Tibial nerve (tissue), 4 donors: ENCODE measurements around the gene GLT8D2.

Experiments
- EP300 ChIP-seq, 2 donors: sonication (generic); formaldehyde crosslinking; IDR thresholded peaks; one replicate each; pipeline ENCODE4 v1.6.1; 2017; ENCODE audit warnings: antibody characterized with exemption in 2 of 2, mild to moderate bottlenecking in 1 of 2
- POLR2A ChIP-seq, 2 donors: fragments of 450-650 bp; IDR thresholded peaks; one replicate each; pipeline ENCODE4 v1.6.1; 2017; ENCODE audit warnings: antibody characterized with exemption in 2 of 2, mild to moderate bottlenecking in 2 of 2, moderate library complexity in 2 of 2
- TF ChIP-seq, protein P1 (sequence below), 5 experiments: fragments of 200-600 bp in 3 of 5; fragments of 450-650 bp in 2 of 5; sonication (generic) in 3 of 5; IDR thresholded peaks; one replicate each; pipeline ENCODE4 v1.5.1; 2016 to 2019; ENCODE audit warnings: antibody characterized with exemption in 5 of 5, mild to moderate bottlenecking in 3 of 5, moderate library complexity in 2 of 5

DNA sequence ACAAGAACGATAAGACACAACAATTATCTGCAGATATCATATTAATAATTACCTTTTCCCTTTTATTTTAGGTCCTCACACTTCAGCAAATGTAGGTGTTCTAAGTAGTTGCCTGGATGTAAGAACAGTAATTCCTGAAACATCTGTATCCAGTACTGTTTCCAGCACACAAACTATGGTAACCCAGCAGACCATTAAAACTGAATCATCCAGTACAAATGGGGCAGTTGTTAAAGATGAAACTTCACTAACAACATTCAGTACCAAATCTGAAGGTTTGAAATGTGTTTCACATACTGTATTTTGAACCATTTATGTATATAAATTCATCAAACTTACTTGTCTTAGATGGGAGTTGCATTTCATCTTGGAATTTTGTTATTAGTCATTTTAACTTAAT lies 45.3 kb upstream of the GLT8D2 start:
- TF ChIP-seq, protein P1, sequence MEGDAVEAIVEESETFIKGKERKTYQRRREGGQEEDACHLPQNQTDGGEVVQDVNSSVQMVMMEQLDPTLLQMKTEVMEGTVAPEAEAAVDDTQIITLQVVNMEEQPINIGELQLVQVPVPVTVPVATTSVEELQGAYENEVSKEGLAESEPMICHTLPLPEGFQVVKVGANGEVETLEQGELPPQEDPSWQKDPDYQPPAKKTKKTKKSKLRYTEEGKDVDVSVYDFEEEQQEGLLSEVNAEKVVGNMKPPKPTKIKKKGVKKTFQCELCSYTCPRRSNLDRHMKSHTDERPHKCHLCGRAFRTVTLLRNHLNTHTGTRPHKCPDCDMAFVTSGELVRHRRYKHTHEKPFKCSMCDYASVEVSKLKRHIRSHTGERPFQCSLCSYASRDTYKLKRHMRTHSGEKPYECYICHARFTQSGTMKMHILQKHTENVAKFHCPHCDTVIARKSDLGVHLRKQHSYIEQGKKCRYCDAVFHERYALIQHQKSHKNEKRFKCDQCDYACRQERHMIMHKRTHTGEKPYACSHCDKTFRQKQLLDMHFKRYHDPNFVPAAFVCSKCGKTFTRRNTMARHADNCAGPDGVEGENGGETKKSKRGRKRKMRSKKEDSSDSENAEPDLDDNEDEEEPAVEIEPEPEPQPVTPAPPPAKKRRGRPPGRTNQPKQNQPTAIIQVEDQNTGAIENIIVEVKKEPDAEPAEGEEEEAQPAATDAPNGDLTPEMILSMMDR (IDR thresholded peaks at IDR 0.05) = no peak
- TF ChIP-seq EP300 (IDR thresholded peaks at IDR 0.05) (no peak), POLR2A (IDR thresholded peaks at IDR 0.05) (no peak)
